Activated CD8-positive, alpha-beta T cell treated with anti-CD3 and anti-CD28 coated beads for 36 hours (primary cell): ENCODE data around the gene GPC6. TPM values are rescaled to one million over a fixed set of nuclear protein-coding genes. Genes with fewer than 3 reads are reported as not detected.

ENCODE experiments used
- ATAC-seq: fragments of 200-7000 bp; cut with Tn5 transposase; one replicate; pipeline ENCODE4 v1.10.0; 2021; ENCODE audit warnings: mild to moderate bottlenecking, moderate library complexity
- CTCF ChIA-PET: fragments of 350-600 bp; sonication (Branson Sonifier 250); formaldehyde crosslinking; loops from one replicate; lab custom pipeline; 2021; ENCODE audit warnings: antibody characterized with exemption; lab: Charles Lee
- POLR2A ChIA-PET: fragments of 350-600 bp; sonication (Branson Sonifier 250); formaldehyde crosslinking; loops from one replicate; lab custom pipeline; 2021; ENCODE audit warnings: antibody characterized with exemption; lab: Charles Lee
- DNase-seq: peaks from one replicate; pipeline ENCODE4 v3.0.0-alpha.2; 2020
- H3K27ac Mint-ChIP-seq: one replicate; pipeline ENCODE4 v1.8.0; 2021; ENCODE audit warnings: mild to moderate bottlenecking, mixed read lengths
- H3K27me3 Mint-ChIP-seq: one replicate; pipeline ENCODE4 v1.8.0; 2021; ENCODE audit warnings: mixed read lengths
- H3K36me3 Mint-ChIP-seq: one replicate; pipeline ENCODE4 v1.8.0; 2021; ENCODE audit warnings: low read depth, mixed read lengths
- H3K4me1 Mint-ChIP-seq: one replicate; pipeline ENCODE4 v1.8.0; 2021; ENCODE audit warnings: low read depth, mixed read lengths
- H3K4me3 Mint-ChIP-seq: one replicate; pipeline ENCODE4 v1.8.0; 2021; ENCODE audit warnings: mild to moderate bottlenecking, moderate library complexity, mixed read lengths
- H3K9me3 Mint-ChIP-seq: one replicate; pipeline ENCODE4 v1.8.0; 2021; ENCODE audit warnings: mixed read lengths
- CTCF ChIP-seq: fragments of 200-600 bp; IDR thresholded peaks from one replicate; pipeline ENCODE4 v1.8.0; 2022; ENCODE audit warnings: antibody characterized with exemption, mild to moderate bottlenecking
- intact Hi-C: fragments of 100-400 bp; cut with micrococcal nuclease; formaldehyde crosslinking; loops from one replicate; pipeline ENCODE4 v1.10.0; 2022
- total RNA-seq, 2 experiments: library from RNA; stranded (reverse); gene quantifications; one replicate each; pipeline ENCODE4 v1.2.3, GENCODE V29; 2021

Gene GPC6
- total RNA-seq, 2 experiments from 2014 or later = not detected

GRCh38 chr13:93963266-93964145 is 736.9 kb downstream of the GPC6 start:
- Mint-ChIP-seq H3K9me3 (no peaks in the 10 kb centered on the region), H3K36me3 (no peaks in the 10 kb centered on the region), H3K27ac (no peak overlapping the region), H3K4me3 (no peak overlapping the region), H3K27me3 (peaks cover 2% of the 10 kb centered on the region), H3K4me1 (no peaks in the 10 kb centered on the region)
- no peak for TF ChIP-seq CTCF
- ChIA-PET CTCF (no interaction called here), POLR2A (no interaction called here)
- intact Hi-C loops = no loop called here
- no peak for ATAC-seq
- DNase-seq = no peak

- ATAC-seq = no peak
- intact Hi-C loops = no loop called here
- no peak overlapping the region for H3K4me3 Mint-ChIP-seq
- H3K36me3 Mint-ChIP-seq = no peaks in the 10 kb centered on the region
- ChIA-PET CTCF (no interaction called here), POLR2A (no interaction called here)
- peaks cover 2% of the 10 kb centered on the region for H3K27me3 Mint-ChIP-seq
- H3K27ac Mint-ChIP-seq = no peak overlapping the region
- no peaks in the 10 kb centered on the region for H3K9me3 Mint-ChIP-seq
- no peak for TF ChIP-seq CTCF
- no peak for DNase-seq
- H3K4me1 Mint-ChIP-seq = no peaks in the 10 kb centered on the region
Observed at GRCh38 chr13:93964146-93964512, 737.5 kb downstream of the GPC6 start.

GRCh38 chr13:93965587-93965986 is 739.0 kb downstream of the GPC6 start:
- no peak overlapping the region for H3K4me3 Mint-ChIP-seq
- no peaks in the 10 kb centered on the region for H3K4me1 Mint-ChIP-seq
- DNase-seq = no peak
- peaks cover 2% of the 10 kb centered on the region for H3K27me3 Mint-ChIP-seq
- POLR2A ChIA-PET = no interaction called here
- no peak for ATAC-seq
- no peak for TF ChIP-seq CTCF
- intact Hi-C loops = no loop called here
- H3K27ac Mint-ChIP-seq = no peak overlapping the region
- H3K36me3 Mint-ChIP-seq = no peaks in the 10 kb centered on the region
- CTCF ChIA-PET = no interaction called here
- H3K9me3 Mint-ChIP-seq = no peaks in the 10 kb centered on the region

GRCh38 chr13:93966267-93966936 is 739.8 kb downstream of the GPC6 start:
- ChIA-PET CTCF (no interaction called here), POLR2A (no interaction called here)
- Mint-ChIP-seq H3K36me3 (no peaks in the 10 kb centered on the region), H3K9me3 (no peaks in the 10 kb centered on the region), H3K27ac (no peak overlapping the region), H3K4me1 (no peaks in the 10 kb centered on the region), H3K27me3 (peaks cover 2% of the 10 kb centered on the region), H3K4me3 (no peak overlapping the region)
- ATAC-seq (no peak), DNase-seq (no peak)
- intact Hi-C loops = no loop called here
- no peak for TF ChIP-seq CTCF

GRCh38 chr13:93967286-93967685 is 740.7 kb downstream of the GPC6 start:
- no peak for TF ChIP-seq CTCF
- CTCF ChIA-PET = no interaction called here
- no peaks in the 10 kb centered on the region for H3K9me3 Mint-ChIP-seq
- H3K27me3 Mint-ChIP-seq = peaks cover 2% of the 10 kb centered on the region
- H3K27ac Mint-ChIP-seq = no peak overlapping the region
- intact Hi-C loops = no loop called here
- no peaks in the 10 kb centered on the region for H3K4me1 Mint-ChIP-seq
- POLR2A ChIA-PET = no interaction called here
- ATAC-seq (no peak), DNase-seq (no peak)
- H3K36me3 Mint-ChIP-seq = no peaks in the 10 kb centered on the region
- no peak overlapping the region for H3K4me3 Mint-ChIP-seq
